ENCODE results near the gene DGKD.

Gene DGKD

GRCh38 chr2:233486778-233487552, 132.7 kb downstream of the DGKD start:
- H3K4me1 ChIP-seq (ENCODE audit: control insufficient read depth, insufficient read depth, low read length) = no peaks in the 10 kb centered on the region
- no peaks in the 10 kb centered on the region for H3K36me3 ChIP-seq (ENCODE audit: control insufficient read depth, insufficient read depth, low read length)
- WGBS (ENCODE audit: insufficient coverage, insufficient read length) = no CpG with 5 or more reads among the region's 4 CpGs

GRCh38 chr2:233487748-233488345, 133.6 kb downstream of the DGKD start:
- H3K9me3 ChIP-seq (ENCODE audit: control insufficient read depth, insufficient read depth, low read length) = no peaks in the 10 kb centered on the region
- no peak overlapping the region for H3K4me3 ChIP-seq (ENCODE audit: low read length)
- WGBS (ENCODE audit: insufficient coverage, insufficient read length) = no CpG with 5 or more reads among the region's 9 CpGs
- H3K36me3 ChIP-seq (ENCODE audit: control insufficient read depth, insufficient read depth, low read length) = no peaks in the 10 kb centered on the region
- no peak overlapping the region for H3K27ac ChIP-seq (ENCODE audit: low read length)
- DNase-seq (ENCODE audit: low read depth, low spot score) = no peak
- H3K4me1 ChIP-seq (ENCODE audit: control insufficient read depth, insufficient read depth, low read length) = no peaks in the 10 kb centered on the region
- H3K27me3 ChIP-seq (ENCODE audit: control insufficient read depth, insufficient read depth, low read length) = no peaks in the 10 kb centered on the region

More at GRCh38 chr2:233486778-233487552, 132.7 kb downstream of the DGKD start:
- H3K4me3 ChIP-seq (ENCODE audit: low read length) = no peak overlapping the region
- no peak overlapping the region for H3K27ac ChIP-seq (ENCODE audit: low read length)
- H3K27me3 ChIP-seq (ENCODE audit: control insufficient read depth, insufficient read depth, low read length) = no peaks in the 10 kb centered on the region
- no peaks in the 10 kb centered on the region for H3K9me3 ChIP-seq (ENCODE audit: control insufficient read depth, insufficient read depth, low read length)
- no peak for DNase-seq (ENCODE audit: low read depth, low spot score)

- no CpG with 5 or more reads among the region's 10 CpGs for WGBS (ENCODE audit: insufficient coverage, insufficient read length)
Measured at GRCh38 chr2:233489143-233489542, 134.8 kb downstream of the DGKD start.

GRCh38 chr2:233489666-233490065, 135.4 kb downstream of the DGKD start:
- WGBS (ENCODE audit: insufficient coverage, insufficient read length) = no CpG with 5 or more reads among the region's 6 CpGs
- no peak overlapping the region for H3K4me3 ChIP-seq (ENCODE audit: low read length)
- H3K27me3 ChIP-seq (ENCODE audit: control insufficient read depth, insufficient read depth, low read length) = no peaks in the 10 kb centered on the region
- H3K4me1 ChIP-seq (ENCODE audit: control insufficient read depth, insufficient read depth, low read length) = no peaks in the 10 kb centered on the region
- no peaks in the 10 kb centered on the region for H3K9me3 ChIP-seq (ENCODE audit: control insufficient read depth, insufficient read depth, low read length)
- no peak overlapping the region for H3K27ac ChIP-seq (ENCODE audit: low read length)
- no peak for DNase-seq (ENCODE audit: low read depth, low spot score)
- no peaks in the 10 kb centered on the region for H3K36me3 ChIP-seq (ENCODE audit: control insufficient read depth, insufficient read depth, low read length)

More at GRCh38 chr2:233489143-233489542, 134.8 kb downstream of the DGKD start:
- no peak overlapping the region for H3K4me3 ChIP-seq (ENCODE audit: low read length)
- no peaks in the 10 kb centered on the region for H3K27me3 ChIP-seq (ENCODE audit: control insufficient read depth, insufficient read depth, low read length)
- H3K36me3 ChIP-seq (ENCODE audit: control insufficient read depth, insufficient read depth, low read length) = no peaks in the 10 kb centered on the region
- no peaks in the 10 kb centered on the region for H3K9me3 ChIP-seq (ENCODE audit: control insufficient read depth, insufficient read depth, low read length)
- no peaks in the 10 kb centered on the region for H3K4me1 ChIP-seq (ENCODE audit: control insufficient read depth, insufficient read depth, low read length)
- H3K27ac ChIP-seq (ENCODE audit: low read length) = no peak overlapping the region
- no peak for DNase-seq (ENCODE audit: low read depth, low spot score)

- H3K4me1 ChIP-seq (ENCODE audit: control insufficient read depth, insufficient read depth, low read length) = no peaks in the 10 kb centered on the region
- no CpG with 5 or more reads among the region's 7 CpGs for WGBS (ENCODE audit: insufficient coverage, insufficient read length)
- no peaks in the 10 kb centered on the region for H3K9me3 ChIP-seq (ENCODE audit: control insufficient read depth, insufficient read depth, low read length)
- no peak overlapping the region for H3K4me3 ChIP-seq (ENCODE audit: low read length)
- H3K27me3 ChIP-seq (ENCODE audit: control insufficient read depth, insufficient read depth, low read length) = no peaks in the 10 kb centered on the region
- H3K36me3 ChIP-seq (ENCODE audit: control insufficient read depth, insufficient read depth, low read length) = no peaks in the 10 kb centered on the region
- H3K27ac ChIP-seq (ENCODE audit: low read length) = no peak overlapping the region
- DNase-seq (ENCODE audit: low read depth, low spot score) = no peak
Measured at GRCh38 chr2:233490831-233491230, 136.5 kb downstream of the DGKD start.

GRCh38 chr2:233491326-233491725, 137.0 kb downstream of the DGKD start:
- Histone ChIP-seq H3K36me3 (ENCODE audit: control insufficient read depth, insufficient read depth, low read length) (no peaks in the 10 kb centered on the region), H3K9me3 (ENCODE audit: control insufficient read depth, insufficient read depth, low read length) (no peaks in the 10 kb centered on the region), H3K27me3 (ENCODE audit: control insufficient read depth, insufficient read depth, low read length) (no peaks in the 10 kb centered on the region), H3K4me1 (ENCODE audit: control insufficient read depth, insufficient read depth, low read length) (no peaks in the 10 kb centered on the region), H3K27ac (ENCODE audit: low read length) (no peak overlapping the region), H3K4me3 (ENCODE audit: low read length) (no peak overlapping the region)
- no CpG with 5 or more reads among the region's 3 CpGs for WGBS (ENCODE audit: insufficient coverage, insufficient read length)
- no peak for DNase-seq (ENCODE audit: low read depth, low spot score)

GRCh38 chr2:233492078-233492477, 137.8 kb downstream of the DGKD start:
- DNase-seq (ENCODE audit: low read depth, low spot score) = no peak
- Histone ChIP-seq H3K36me3 (ENCODE audit: control insufficient read depth, insufficient read depth, low read length) (no peaks in the 10 kb centered on the region), H3K9me3 (ENCODE audit: control insufficient read depth, insufficient read depth, low read length) (no peaks in the 10 kb centered on the region), H3K27ac (ENCODE audit: low read length) (no peak overlapping the region), H3K4me1 (ENCODE audit: control insufficient read depth, insufficient read depth, low read length) (no peaks in the 10 kb centered on the region), H3K4me3 (ENCODE audit: low read length) (no peak overlapping the region), H3K27me3 (ENCODE audit: control insufficient read depth, insufficient read depth, low read length) (no peaks in the 10 kb centered on the region)
- no CpG with 5 or more reads among the region's 4 CpGs for WGBS (ENCODE audit: insufficient coverage, insufficient read length)

- Histone ChIP-seq H3K27me3 (ENCODE audit: control insufficient read depth, insufficient read depth, low read length) (no peaks in the 10 kb centered on the region), H3K27ac (ENCODE audit: low read length) (no peak overlapping the region), H3K36me3 (ENCODE audit: control insufficient read depth, insufficient read depth, low read length) (no peaks in the 10 kb centered on the region), H3K4me1 (ENCODE audit: control insufficient read depth, insufficient read depth, low read length) (no peaks in the 10 kb centered on the region), H3K4me3 (ENCODE audit: low read length) (no peak overlapping the region), H3K9me3 (ENCODE audit: control insufficient read depth, insufficient read depth, low read length) (no peaks in the 10 kb centered on the region)
- no CpG with 5 or more reads among the region's 4 CpGs for WGBS (ENCODE audit: insufficient coverage, insufficient read length)
- no peak for DNase-seq (ENCODE audit: low read depth, low spot score)
Measured at GRCh38 chr2:233492751-233493150, 138.5 kb downstream of the DGKD start.

- H3K9me3 ChIP-seq (ENCODE audit: control insufficient read depth, insufficient read depth, low read length) = no peaks in the 10 kb centered on the region
Measured at GRCh38 chr2:233495503-233496496, 141.5 kb downstream of the DGKD start.

GRCh38 chr2:233497692-233498091, 143.4 kb downstream of the DGKD start:
- no CpG with 5 or more reads among the region's 2 CpGs for WGBS (ENCODE audit: insufficient coverage, insufficient read length)
- no peaks in the 10 kb centered on the region for H3K36me3 ChIP-seq (ENCODE audit: control insufficient read depth, insufficient read depth, low read length)

More at GRCh38 chr2:233495503-233496496, 141.5 kb downstream of the DGKD start:
- DNase-seq (ENCODE audit: low read depth, low spot score) = no peak
- H3K27me3 ChIP-seq (ENCODE audit: control insufficient read depth, insufficient read depth, low read length) = no peaks in the 10 kb centered on the region
- no peak overlapping the region for H3K27ac ChIP-seq (ENCODE audit: low read length)
- no peaks in the 10 kb centered on the region for H3K36me3 ChIP-seq (ENCODE audit: control insufficient read depth, insufficient read depth, low read length)
- H3K4me1 ChIP-seq (ENCODE audit: control insufficient read depth, insufficient read depth, low read length) = no peaks in the 10 kb centered on the region
- WGBS (ENCODE audit: insufficient coverage, insufficient read length) = no CpG with 5 or more reads among the region's 10 CpGs
- H3K4me3 ChIP-seq (ENCODE audit: low read length) = no peak overlapping the region

More at GRCh38 chr2:233497692-233498091, 143.4 kb downstream of the DGKD start:
- Histone ChIP-seq H3K4me3 (ENCODE audit: low read length) (no peak overlapping the region), H3K27me3 (ENCODE audit: control insufficient read depth, insufficient read depth, low read length) (no peaks in the 10 kb centered on the region), H3K4me1 (ENCODE audit: control insufficient read depth, insufficient read depth, low read length) (no peaks in the 10 kb centered on the region), H3K27ac (ENCODE audit: low read length) (no peak overlapping the region), H3K9me3 (ENCODE audit: control insufficient read depth, insufficient read depth, low read length) (no peaks in the 10 kb centered on the region)
- DNase-seq (ENCODE audit: low read depth, low spot score) = no peak
